H1 (cell line): ENCODE results near the gene CST4. TPM values are rescaled to one million over a fixed set of nuclear protein-coding genes. Genes with fewer than 3 reads are reported as not detected.
A peak's percentile ranks its signal among the peaks of the same experiment; 100 is the strongest.

Experiments used
- CTCF ChIA-PET: fragments of 300-600 bp; sonication (Branson Sonifier 250); formaldehyde crosslinking; loops from one replicate; lab custom pipeline; 2021; ENCODE audit not compliant: partially characterized antibody; lab: Charles Lee
- POLR2A ChIA-PET: fragments of 300-600 bp; sonication (Branson Sonifier 250); formaldehyde crosslinking; loops from one replicate; lab custom pipeline; 2021; ENCODE audit warnings: inconsistent platforms; ENCODE audit not compliant: partially characterized antibody; lab: Charles Lee
- DNase-seq, 2 experiments: peaks; one replicate each; pipeline versions ENCODE4 v3.0.0 to v3.0.0-alpha.2; 2010 to 2022; ENCODE audit warnings: low spot score in 2 of 2, low read depth in 1 of 2, mixed read lengths in 1 of 2
- FAIRE-seq: peaks from 2 replicates; lab custom pipeline; 2011; peaks lifted over from hg19 to GRCh38; lab: Jason Lieb, UNC
- H2AFZ ChIP-seq: 2 replicates; pipeline ENCODE4 v1.8.1; 2012; ENCODE audit warnings: low read length, inconsistent platforms
- H2AK5ac ChIP-seq: 2 replicates; pipeline ENCODE4 v1.6.1; 2013; ENCODE audit warnings: low read depth, low read length
- H2BK120ac ChIP-seq: replicated peaks from 2 replicates; pipeline ENCODE3; 2013; ENCODE audit warnings: low read depth, low read length, inconsistent platforms
- H2BK12ac ChIP-seq: 2 replicates; pipeline ENCODE4 v1.6.1; 2013; ENCODE audit warnings: low read depth, low read length
- H2BK15ac ChIP-seq: 2 replicates; pipeline ENCODE4 v1.6.1; 2013; ENCODE audit warnings: low read length
- H2BK20ac ChIP-seq: 2 replicates; pipeline ENCODE4 v1.6.1; 2013; ENCODE audit warnings: low read length
- H2BK5ac ChIP-seq: 2 replicates; pipeline ENCODE4 v1.6.1; 2013; ENCODE audit warnings: low read depth, low read length
- H3K14ac ChIP-seq: 2 replicates; pipeline ENCODE4 v1.6.1; 2013; ENCODE audit warnings: inconsistent platforms; ENCODE audit not compliant: insufficient read length
- H3K18ac ChIP-seq: 2 replicates; pipeline ENCODE4 v1.6.1; 2013; ENCODE audit warnings: low read length; ENCODE audit errors: extremely low read depth
- H3K23ac ChIP-seq: 2 replicates; pipeline ENCODE4 v1.6.1; 2013; ENCODE audit warnings: inconsistent platforms; ENCODE audit not compliant: insufficient read length
- H3K23me2 ChIP-seq: 2 replicates; pipeline ENCODE4 v1.6.1; 2013; ENCODE audit warnings: low read depth, low read length
- H3K27ac ChIP-seq: 2 replicates; pipeline ENCODE4 v1.6.1; 2011; ENCODE audit warnings: low read depth, low read length, inconsistent platforms
- H3K27me3 ChIP-seq, 4 experiments: replicated peaks in 1 of 4; 1 replicate in 1 of 4; 2 replicates in 3 of 4; pipeline versions ENCODE4 v1.6.1 to v1.8.1; 2011 to 2013; ENCODE audit warnings: low read length in 3 of 4, mild to moderate bottlenecking in 3 of 4, inconsistent platforms in 2 of 4, mixed read lengths in 2 of 4, moderate library complexity in 1 of 4; ENCODE audit not compliant: control insufficient read depth in 3 of 4, insufficient read depth in 3 of 4; ENCODE audit errors: extremely low read depth in 1 of 4
- H3K36me3 ChIP-seq, 4 experiments: 2 replicates each; pipeline versions ENCODE4 v1.6.1 to v1.8.1; 2011 to 2013; ENCODE audit warnings: mild to moderate bottlenecking in 4 of 4, low read length in 3 of 4, moderate library complexity in 2 of 4, control low read depth in 1 of 4, inconsistent platforms in 1 of 4; ENCODE audit not compliant: insufficient read depth in 4 of 4, control insufficient read depth in 2 of 4
- H3K4ac ChIP-seq: replicated peaks from 2 replicates; pipeline ENCODE3; 2013; ENCODE audit warnings: low read length, low read depth, mixed read lengths, inconsistent platforms; ENCODE audit not compliant: insufficient read length
- H3K4me1 ChIP-seq, 4 experiments: replicated peaks in 1 of 4; 1 replicate in 1 of 4; 2 replicates in 3 of 4; pipeline versions ENCODE4 v1.6.1 to v1.8.1; 2011 to 2013; ENCODE audit warnings: low read length in 3 of 4, inconsistent platforms in 2 of 4, mixed read lengths in 1 of 4; ENCODE audit not compliant: insufficient read depth in 4 of 4, control insufficient read depth in 3 of 4
- H3K4me2 ChIP-seq, 2 experiments: 2 replicates each; pipeline versions ENCODE4 v1.6.1 to v1.8.1; 2011 to 2013; ENCODE audit warnings: low read depth in 2 of 2, low read length in 2 of 2, control low read depth in 1 of 2, inconsistent platforms in 1 of 2, mild to moderate bottlenecking in 1 of 2; ENCODE audit not compliant: insufficient read depth in 1 of 2
- H3K4me3 ChIP-seq, 4 experiments: fragments of 200-600, 300-600 bp in 1 of 4; sonication (generic), shearing (Covaris generic), sonication (Bioruptor Twin) in 1 of 4; 2 replicates each; pipeline versions ENCODE4 v1.5.1 to v1.8.1; 2011 to 2016; ENCODE audit warnings: low read length in 4 of 4, low read depth in 3 of 4, control low read depth in 2 of 4, inconsistent platforms in 2 of 4, mild to moderate bottlenecking in 2 of 4, mixed read lengths in 1 of 4, moderate library complexity in 1 of 4; ENCODE audit not compliant: insufficient read depth in 2 of 4; ENCODE audit errors: extremely low read depth in 1 of 4
- H3K56ac ChIP-seq: replicated peaks from 2 replicates; pipeline ENCODE3; 2013; ENCODE audit warnings: low read depth, mild to moderate bottlenecking, mixed read lengths, low read length, inconsistent platforms; ENCODE audit not compliant: insufficient read length
- H3K79me1 ChIP-seq: 2 replicates; pipeline ENCODE4 v1.6.1; 2013; ENCODE audit warnings: low read depth, low read length, control low read depth
- H3K79me2 ChIP-seq, 2 experiments: 2 replicates each; pipeline versions ENCODE4 v1.6.1 to v1.8.1; 2012 to 2013; ENCODE audit warnings: low read length in 2 of 2, mild to moderate bottlenecking in 2 of 2, inconsistent platforms in 1 of 2; ENCODE audit not compliant: insufficient read depth in 2 of 2, control insufficient read depth in 1 of 2
- H3K9ac ChIP-seq, 4 experiments: replicated peaks in 1 of 4; 1 replicate in 1 of 4; 2 replicates in 3 of 4; pipeline versions ENCODE4 v1.6.1 to v1.8.1; 2011 to 2013; ENCODE audit warnings: low read depth in 3 of 4, low read length in 3 of 4, control low read depth in 2 of 4, mild to moderate bottlenecking in 2 of 4, moderate library complexity in 2 of 4, inconsistent platforms in 1 of 4; ENCODE audit errors: extremely low read depth in 1 of 4
- H3K9me3 ChIP-seq, 2 experiments: 2 replicates each; pipeline versions ENCODE4 v1.6.1 to v1.8.1; 2012 to 2013; ENCODE audit warnings: mild to moderate bottlenecking in 2 of 2, moderate library complexity in 2 of 2, control low read depth in 1 of 2, inconsistent platforms in 1 of 2, low read depth in 1 of 2, low read length in 1 of 2, mixed read lengths in 1 of 2; ENCODE audit not compliant: insufficient read depth in 2 of 2
- H4K20me1 ChIP-seq, 2 experiments: replicated peaks in 1 of 2; 2 replicates each; pipeline versions ENCODE3 to v1.8.1; 2011 to 2013; ENCODE audit warnings: inconsistent platforms in 2 of 2, low read length in 2 of 2, mild to moderate bottlenecking in 1 of 2; ENCODE audit not compliant: insufficient read depth in 2 of 2, control insufficient read depth in 1 of 2
- H4K5ac ChIP-seq: 2 replicates; pipeline ENCODE4 v1.6.1; 2013; ENCODE audit warnings: low read length, low read depth, mixed read lengths, inconsistent platforms; ENCODE audit not compliant: insufficient read length
- H4K8ac ChIP-seq: 2 replicates; pipeline ENCODE4 v1.8.0; 2013; ENCODE audit warnings: mild to moderate bottlenecking, moderate library complexity, low read length, inconsistent platforms; ENCODE audit not compliant: insufficient read depth; ENCODE audit errors: extremely low read depth
- H4K91ac ChIP-seq: replicated peaks from 2 replicates; pipeline ENCODE3; 2013; ENCODE audit warnings: low read length, mixed read lengths, inconsistent platforms; ENCODE audit not compliant: insufficient read length
- CREB1 ChIP-seq: IDR thresholded peaks from 2 replicates; pipeline ENCODE4 v1.6.1; 2012; ENCODE audit warnings: inconsistent platforms
- EGR1 ChIP-seq: IDR thresholded peaks from 2 replicates; pipeline ENCODE4 v1.6.1; 2011; ENCODE audit warnings: low read depth, low read length, borderline replicate concordance
- EP300 ChIP-seq, 2 experiments: IDR thresholded peaks; 1 replicate in 1 of 2; 2 replicates in 1 of 2; pipeline ENCODE4 v1.6.1; 2011 to 2012; ENCODE audit warnings: low read depth in 2 of 2, low read length in 2 of 2, mild to moderate bottlenecking in 2 of 2, borderline replicate concordance in 1 of 2, inconsistent platforms in 1 of 2, moderate library complexity in 1 of 2
- JUND ChIP-seq: IDR thresholded peaks from 2 replicates; pipeline ENCODE4 v1.6.1; 2011; ENCODE audit warnings: mild to moderate bottlenecking, improper control_type of control experiment, low read length
- TEAD4 ChIP-seq: IDR thresholded peaks from 2 replicates; pipeline ENCODE4 v1.6.1; 2012; ENCODE audit warnings: low read depth, low read length, inconsistent platforms, mixed read lengths
- WGBS, 2 experiments: shearing (Covaris generic) in 1 of 2; methylation state at CpG; one replicate each; pipeline versions ENCODE4 v1.1.6 to v1.1.7; 2013 to 2015; ENCODE audit warnings: low lambda C conversion rate in 2 of 2, mixed read lengths in 2 of 2, inconsistent platforms in 1 of 2, low coverage in 1 of 2, missing lambda C conversion rate in 1 of 2; ENCODE audit not compliant: insufficient replicate concordance in 2 of 2, insufficient coverage in 1 of 2, insufficient read length in 1 of 2; ENCODE audit errors: extremely low coverage in 1 of 2, missing lambda C conversion rate in 1 of 2; 5-methylcytosine and 5-hydroxymethylcytosine counted together
- polyA plus RNA-seq, 7 experiments: library from polyadenylated mRNA; depleted of rRNA in 3 of 7; stranded (reverse) in 5 of 7; unstranded in 2 of 7; fragments of >200 nt in 5 of 7; fragments of 200-250 nt in 2 of 7; gene quantifications; 1 replicate in 5 of 7; 2 replicates in 1 of 7; 4 replicates in 1 of 7; pipeline versions ENCODE4 v1.2.1 to v1.2.3, GENCODE V29; 2011 to 2013; ENCODE audit warnings: missing spikeins in 2 of 7, mixed read lengths in 2 of 7
- total RNA-seq: library from RNA; stranded (reverse); fragmentation: NEBNext Ultra II Directional; extraction: Animal tissue kit (Norgen Biotek cat#: 25700); gene quantifications from 2 replicates; pipeline ENCODE4 v1.2.1, GENCODE V29; 2021

Gene CST4
- total and polyA plus RNA-seq, 2 of the 8 experiments (the other 6 are each of a cell fraction or from before 2014, with no cell fraction given): not detected

GRCh38 chr20:23697947-23698346 lies 9.1 kb upstream of the CST4 start:
- Histone ChIP-seq H3K56ac (no peak overlapping the region), H3K27me3 (no peaks in the 10 kb centered on the region), H3K18ac (no peak overlapping the region), H4K91ac (no peak overlapping the region), H3K23ac (no peak overlapping the region), H2BK15ac (no peak overlapping the region), H3K4me2 (no peak overlapping the region), H4K5ac (no peak overlapping the region), H3K9me3 (no peaks in the 10 kb centered on the region), H3K4me1 (peaks cover 0 to 8% (median 2%) of the 10 kb centered on the region in 4 experiments; a peak in 4 of 7 replicates), H4K20me1 (no peaks in the 10 kb centered on the region), H4K8ac (no peak overlapping the region), H3K14ac (no peak overlapping the region), H2AK5ac (no peak overlapping the region), H3K27ac (no peak overlapping the region), H3K4ac (no peak overlapping the region), H2BK12ac (0 out of 2 replicates have a peak overlapping the region, but pooled peaks have one; percentile 17), H2BK5ac (no peak overlapping the region), H2AFZ (no peak overlapping the region), H3K79me2 (no peaks in the 10 kb centered on the region), H3K4me3 (no peak overlapping the region), H2BK120ac (no peak overlapping the region), H3K36me3 (no peaks in the 10 kb centered on the region), H3K9ac (no peak overlapping the region), H3K79me1 (no peaks in the 10 kb centered on the region), H3K23me2 (no peaks in the 10 kb centered on the region), H2BK20ac (no peak overlapping the region)
- FAIRE-seq: no peak
- POLR2A ChIA-PET: no interaction called here
- CTCF ChIA-PET: interaction anchor here (1.0 to 2.0 kb wide), 2 partner anchors 10 to 29 kb away, joined by 3 to 6 read pairs; no protein-coding TSS in a partner anchor
- WGBS, 2 experiments: 0% methylated on average over 1 of the region's 1 CpG; no CpG with 5 or more reads in 1 of the 2 experiments
- no peak for DNase-seq
- TF ChIP-seq CREB1 (no peak), EGR1 (no peak), JUND (no peak), EP300 (IDR thresholded peaks at IDR 0.05; ENCODE audit: borderline replicate concordance in 1 of 2, low read depth in 2 of 2, low read length in 2 of 2) (no peak), TEAD4 (no peak)
